ENCODE results near the gene LCORL.

The LCORL gene

GRCh38 chr4:17945303-17945702 lies 76.3 kb downstream of the LCORL start:
- Histone ChIP-seq H3K36me3 (peaks cover 38% of the 10 kb centered on the region), H3K27ac (no peak overlapping the region), H3K9me3 (ENCODE audit: severe bottlenecking) (no peaks in the 10 kb centered on the region), H3K27me3 (ENCODE audit: insufficient read depth, low read depth, severe bottlenecking) (no peaks in the 10 kb centered on the region), H3K4me3 (ENCODE audit: low read depth, low read length) (no peak overlapping the region)
- TF ChIP-seq CTCF (IDR thresholded peaks at IDR 0.05; ENCODE audit: low read depth, low read length), result no peak
- no peak for DNase-seq

DNA sequence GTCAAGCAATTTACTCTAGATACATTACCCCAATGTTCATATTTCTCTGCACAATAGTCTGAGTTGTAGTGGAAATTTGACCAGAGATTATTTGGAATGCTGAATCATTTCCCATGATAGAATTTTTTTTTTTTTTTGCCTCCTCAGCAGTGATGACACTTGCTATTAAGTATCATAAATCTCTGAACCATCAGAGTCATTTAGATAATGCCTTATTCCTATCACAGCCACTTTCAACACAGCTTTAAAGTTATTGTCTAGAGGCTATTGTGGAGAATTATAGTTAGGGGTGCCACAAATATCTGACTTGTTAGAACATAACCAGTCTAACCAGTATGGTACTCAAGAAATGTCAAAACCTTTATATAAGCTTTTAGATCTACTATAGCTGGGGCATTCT lies 79.8 kb downstream of the LCORL start:
- Histone ChIP-seq H3K27ac (no peak overlapping the region), H3K9me3 (ENCODE audit: severe bottlenecking) (no peaks in the 10 kb centered on the region), H3K27me3 (ENCODE audit: insufficient read depth, low read depth, severe bottlenecking) (no peaks in the 10 kb centered on the region), H3K4me3 (ENCODE audit: low read depth, low read length) (no peak overlapping the region), H3K36me3 (peaks cover 16% of the 10 kb centered on the region)
- no peak for TF ChIP-seq CTCF (IDR thresholded peaks at IDR 0.05; ENCODE audit: low read depth, low read length)
- DNase-seq, result no peak

DNA sequence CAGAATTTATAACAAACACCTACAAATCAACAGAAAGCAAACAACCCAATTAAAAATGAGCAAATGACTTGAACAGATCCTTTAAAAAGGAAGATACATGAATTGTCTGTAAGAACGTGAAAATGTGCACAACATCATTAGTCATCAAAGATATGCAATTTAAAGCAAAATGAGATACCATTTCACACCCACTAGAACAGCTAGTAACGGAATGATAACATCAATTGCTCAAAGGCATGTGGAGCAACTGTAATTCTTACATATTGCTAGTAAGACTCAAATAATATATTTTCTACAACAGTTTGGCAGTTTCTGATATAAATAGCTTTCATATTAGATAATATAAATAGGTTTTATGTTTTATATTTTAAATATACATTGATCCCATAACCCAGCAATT lies 82.5 kb downstream of the LCORL start:
- no peak for DNase-seq
- H3K27ac ChIP-seq, result no peak overlapping the region
- no peak overlapping the region for H3K4me3 ChIP-seq (ENCODE audit: low read depth, low read length)
- no peak for TF ChIP-seq CTCF (IDR thresholded peaks at IDR 0.05; ENCODE audit: low read depth, low read length)
- H3K27me3 ChIP-seq (ENCODE audit: insufficient read depth, low read depth, severe bottlenecking), result no peaks in the 10 kb centered on the region
- no peaks in the 10 kb centered on the region for H3K9me3 ChIP-seq (ENCODE audit: severe bottlenecking)
- peaks cover 14% of the 10 kb centered on the region for H3K36me3 ChIP-seq

- DNase-seq, result no peak
- no peaks in the 10 kb centered on the region for H3K27me3 ChIP-seq (ENCODE audit: insufficient read depth, low read depth, severe bottlenecking)
- H3K4me3 ChIP-seq (ENCODE audit: low read depth, low read length), result no peak overlapping the region
- no peaks in the 10 kb centered on the region for H3K9me3 ChIP-seq (ENCODE audit: severe bottlenecking)
- TF ChIP-seq CTCF (IDR thresholded peaks at IDR 0.05; ENCODE audit: low read depth, low read length), result no peak
- peaks cover 19% of the 10 kb centered on the region for H3K36me3 ChIP-seq
- no peak overlapping the region for H3K27ac ChIP-seq
Measured at GRCh38 chr4:17934286-17934685, 87.3 kb downstream of the LCORL start.

- no peak for DNase-seq
- Histone ChIP-seq H3K9me3 (ENCODE audit: severe bottlenecking) (no peaks in the 10 kb centered on the region), H3K27ac (no peak overlapping the region), H3K4me3 (ENCODE audit: low read depth, low read length) (no peak overlapping the region), H3K36me3 (peaks cover 17% of the 10 kb centered on the region), H3K27me3 (ENCODE audit: insufficient read depth, low read depth, severe bottlenecking) (no peaks in the 10 kb centered on the region)
- TF ChIP-seq CTCF (IDR thresholded peaks at IDR 0.05; ENCODE audit: low read depth, low read length), result no peak
Measured at GRCh38 chr4:17933126-17933525, 88.4 kb downstream of the LCORL start.

GRCh38 chr4:17932041-17932440 lies 89.5 kb downstream of the LCORL start:
- Histone ChIP-seq H3K27ac (no peak overlapping the region), H3K9me3 (ENCODE audit: severe bottlenecking) (no peaks in the 10 kb centered on the region), H3K4me3 (ENCODE audit: low read depth, low read length) (no peak overlapping the region), H3K36me3 (peaks cover 20% of the 10 kb centered on the region), H3K27me3 (ENCODE audit: insufficient read depth, low read depth, severe bottlenecking) (no peaks in the 10 kb centered on the region)
- no peak for DNase-seq
- TF ChIP-seq CTCF (IDR thresholded peaks at IDR 0.05; ENCODE audit: low read depth, low read length), result no peak
